ENCODE data around the gene USH2A.

DNA sequence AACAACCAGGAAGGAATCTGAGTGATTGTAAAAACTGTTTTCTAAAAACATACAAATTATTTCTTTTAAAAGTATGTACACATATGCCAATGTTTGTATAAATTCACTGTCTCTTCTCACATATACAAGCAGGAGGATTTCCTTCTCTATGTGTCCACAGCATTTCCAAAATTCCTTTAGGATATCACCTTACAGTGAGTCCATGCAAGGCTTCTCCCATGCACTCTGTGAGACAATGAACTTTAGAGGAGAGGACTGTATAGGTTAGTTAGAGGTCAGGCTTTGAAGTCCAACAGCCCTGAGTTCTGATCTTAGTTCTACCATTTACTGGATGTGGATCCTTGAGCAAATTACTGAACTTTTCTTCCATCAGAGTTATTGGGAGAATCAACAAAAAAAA lies 34.1 kb upstream of the USH2A start:
- TF ChIP-seq, protein P1, sequence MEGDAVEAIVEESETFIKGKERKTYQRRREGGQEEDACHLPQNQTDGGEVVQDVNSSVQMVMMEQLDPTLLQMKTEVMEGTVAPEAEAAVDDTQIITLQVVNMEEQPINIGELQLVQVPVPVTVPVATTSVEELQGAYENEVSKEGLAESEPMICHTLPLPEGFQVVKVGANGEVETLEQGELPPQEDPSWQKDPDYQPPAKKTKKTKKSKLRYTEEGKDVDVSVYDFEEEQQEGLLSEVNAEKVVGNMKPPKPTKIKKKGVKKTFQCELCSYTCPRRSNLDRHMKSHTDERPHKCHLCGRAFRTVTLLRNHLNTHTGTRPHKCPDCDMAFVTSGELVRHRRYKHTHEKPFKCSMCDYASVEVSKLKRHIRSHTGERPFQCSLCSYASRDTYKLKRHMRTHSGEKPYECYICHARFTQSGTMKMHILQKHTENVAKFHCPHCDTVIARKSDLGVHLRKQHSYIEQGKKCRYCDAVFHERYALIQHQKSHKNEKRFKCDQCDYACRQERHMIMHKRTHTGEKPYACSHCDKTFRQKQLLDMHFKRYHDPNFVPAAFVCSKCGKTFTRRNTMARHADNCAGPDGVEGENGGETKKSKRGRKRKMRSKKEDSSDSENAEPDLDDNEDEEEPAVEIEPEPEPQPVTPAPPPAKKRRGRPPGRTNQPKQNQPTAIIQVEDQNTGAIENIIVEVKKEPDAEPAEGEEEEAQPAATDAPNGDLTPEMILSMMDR (conservative IDR thresholded peaks at IDR 0.05; ENCODE audit: low read depth, low read length) = no peak
- TF ChIP-seq EZH2 (IDR thresholded peaks at IDR 0.05; ENCODE audit: borderline replicate concordance, low read depth, low read length, poor library complexity, severe bottlenecking) = no peak

Measured in A673 (cell line).